ENCODE results near the gene RECQL. TPM values are rescaled to one million over a fixed set of nuclear protein-coding genes. Genes with fewer than 3 reads are reported as not detected.

RECQL gene
- total and polyA plus RNA-seq, 2 of the 4 experiments (the other 2 are of a cell fraction): 29.4 to 67.0 TPM

DNA sequence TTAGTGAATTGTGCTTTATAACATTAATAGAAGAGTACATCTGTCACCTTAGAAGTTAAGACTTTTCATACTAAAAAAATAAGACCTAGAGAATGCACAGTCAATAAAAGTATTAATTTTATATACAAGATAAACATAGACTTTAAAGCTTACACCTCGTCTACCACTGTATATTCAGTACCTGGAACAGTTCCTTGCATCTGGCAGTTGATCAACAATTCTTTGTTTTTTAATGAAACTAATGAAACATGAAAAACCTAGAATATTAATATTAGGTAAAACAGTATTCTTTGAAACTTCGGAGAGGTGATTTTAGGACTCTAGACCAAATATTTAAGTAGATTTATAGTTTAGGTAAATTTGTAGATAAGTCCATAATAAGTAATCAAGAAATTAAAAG, 4.5 kb upstream of the RECQL start:
- in situ Hi-C loops (cut with MboI; ENCODE audit: low sequenced_read_pairs) (loop anchor here (10.0 kb wide), 1 partner anchor 139 kb away; no protein-coding TSS in a partner anchor), dilution Hi-C loops (cut with HindIII; ENCODE audit: low sequenced_read_pairs, unreplicated experiment) (no loop called here), intact Hi-C loops (cut with micrococcal nuclease) (no loop called here)
- H3K9me3 ChIP-seq (ENCODE audit: control insufficient read depth, insufficient read depth, low read length): no peaks in the 10 kb centered on the region
- TF ChIP-seq POLR2A (IDR thresholded peaks at IDR 0.05; ENCODE audit: low read depth, low read length): no peak
- no peak for TF ChIP-seq MAFK (IDR thresholded peaks at IDR 0.05; ENCODE audit: low read depth, low read length)
- TF ChIP-seq MXI1 (IDR thresholded peaks at IDR 0.05; ENCODE audit: borderline replicate concordance, low read depth, low read length): no peak
- no peak for TF ChIP-seq SMC3 (IDR thresholded peaks at IDR 0.05; ENCODE audit: low read depth, low read length)
- no peak for TF ChIP-seq RFX5 (IDR thresholded peaks at IDR 0.05; ENCODE audit: low read depth, low read length)
- no peak for TF ChIP-seq CHD1 (IDR thresholded peaks at IDR 0.05; ENCODE audit: low read depth, low read length)
- no peak for TF ChIP-seq CTCF (conservative IDR thresholded peaks at IDR 0.05; ENCODE audit: low read depth, low read length)
- TF ChIP-seq, protein P1, sequence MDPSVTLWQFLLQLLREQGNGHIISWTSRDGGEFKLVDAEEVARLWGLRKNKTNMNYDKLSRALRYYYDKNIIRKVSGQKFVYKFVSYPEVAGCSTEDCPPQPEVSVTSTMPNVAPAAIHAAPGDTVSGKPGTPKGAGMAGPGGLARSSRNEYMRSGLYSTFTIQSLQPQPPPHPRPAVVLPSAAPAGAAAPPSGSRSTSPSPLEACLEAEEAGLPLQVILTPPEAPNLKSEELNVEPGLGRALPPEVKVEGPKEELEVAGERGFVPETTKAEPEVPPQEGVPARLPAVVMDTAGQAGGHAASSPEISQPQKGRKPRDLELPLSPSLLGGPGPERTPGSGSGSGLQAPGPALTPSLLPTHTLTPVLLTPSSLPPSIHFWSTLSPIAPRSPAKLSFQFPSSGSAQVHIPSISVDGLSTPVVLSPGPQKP (IDR thresholded peaks at IDR 0.05; ENCODE audit: borderline replicate concordance, low read depth, low read length): no peak
- no peak for TF ChIP-seq BHLHE40 (IDR thresholded peaks at IDR 0.05; ENCODE audit: low read depth, low read length)
- TF ChIP-seq NFE2L2 (IDR thresholded peaks at IDR 0.05; ENCODE audit: low read depth, low read length): no peak
- TF ChIP-seq CEBPB (IDR thresholded peaks at IDR 0.05; ENCODE audit: low read depth, low read length): no peak
- no peak for TF ChIP-seq FOS (IDR thresholded peaks at IDR 0.05; ENCODE audit: low read depth, low read length)
- no peak for TF ChIP-seq RAD21 (IDR thresholded peaks at IDR 0.05; ENCODE audit: low read length)
- no peak for TF ChIP-seq RCOR1 (IDR thresholded peaks at IDR 0.05; ENCODE audit: insufficient replicate concordance, low read length)
- no peak for TF ChIP-seq MAZ (IDR thresholded peaks at IDR 0.05; ENCODE audit: borderline replicate concordance, low read depth, low read length)
- TF ChIP-seq, protein P2, sequence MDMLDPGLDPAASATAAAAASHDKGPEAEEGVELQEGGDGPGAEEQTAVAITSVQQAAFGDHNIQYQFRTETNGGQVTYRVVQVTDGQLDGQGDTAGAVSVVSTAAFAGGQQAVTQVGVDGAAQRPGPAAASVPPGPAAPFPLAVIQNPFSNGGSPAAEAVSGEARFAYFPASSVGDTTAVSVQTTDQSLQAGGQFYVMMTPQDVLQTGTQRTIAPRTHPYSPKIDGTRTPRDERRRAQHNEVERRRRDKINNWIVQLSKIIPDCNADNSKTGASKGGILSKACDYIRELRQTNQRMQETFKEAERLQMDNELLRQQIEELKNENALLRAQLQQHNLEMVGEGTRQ (IDR thresholded peaks at IDR 0.05; ENCODE audit: low read depth, low read length): no peak
- DNase-seq (no peak), ATAC-seq (ENCODE audit: low read depth) (no peak)
- ChIA-PET CTCF (no interaction called here), POLR2A (ENCODE audit: unreplicated experiment) (no interaction called here)
- H3K9ac ChIP-seq (ENCODE audit: low read depth, low read length): no peak overlapping the region
- H4K20me1 ChIP-seq (ENCODE audit: insufficient read depth, low read length): peaks cover 15% of the 10 kb centered on the region; the same call in 1 of the 2 replicates
- peaks cover 4% of the 10 kb centered on the region; the same call in 1 of the 2 replicates for H3K9me1 ChIP-seq (ENCODE audit: insufficient read depth, low read length)
- H2BK20ac ChIP-seq (ENCODE audit: low read depth, low read length): no peak overlapping the region
- H3K56ac ChIP-seq (ENCODE audit: extremely low read depth, insufficient read depth, low read length): no peak overlapping the region
- no peak overlapping the region for H3K18ac ChIP-seq (ENCODE audit: low read depth, low read length)
- H4K91ac ChIP-seq (ENCODE audit: insufficient read depth, low read depth, low read length): no peak overlapping the region
- H3K27me3 ChIP-seq (ENCODE audit: control insufficient read depth, insufficient read depth, low read length): no peaks in the 10 kb centered on the region
- peaks cover 2% of the 10 kb centered on the region for H3K36me3 ChIP-seq (ENCODE audit: control insufficient read depth, insufficient read depth, low read length)
- peaks cover 4 to 27% of the 10 kb centered on the region in 2 experiments; a peak in 3 of 4 replicates for H3K79me1 ChIP-seq (ENCODE audit: low read depth in 1 of 2, low read length in 2 of 2)
- BruUV-seq (replicated peaks): no TSS peak
- no peak overlapping the region for H3K4me3 ChIP-seq (ENCODE audit: insufficient read depth, low read depth, low read length)
- H4K5ac ChIP-seq (ENCODE audit: low read depth, low read length): no peak overlapping the region
- H3K4ac ChIP-seq (ENCODE audit: low read depth, low read length): no peak overlapping the region
- no peak overlapping the region for H2AK5ac ChIP-seq (ENCODE audit: low read depth, low read length)
- H3K4me1 ChIP-seq (ENCODE audit: control insufficient read depth, insufficient read depth, low read length): peaks cover 2% of the 10 kb centered on the region; the same call in 1 of the 2 replicates
- no peak overlapping the region for H2BK120ac ChIP-seq (ENCODE audit: low read depth, low read length)
- H3K4me2 ChIP-seq (ENCODE audit: low read depth, low read length): no peak overlapping the region
- no peak overlapping the region for H2AFZ ChIP-seq (replicated peaks; ENCODE audit: low read length, poor library complexity)
- H3K27ac ChIP-seq (ENCODE audit: insufficient read depth, low read length): no peak overlapping the region
- no peak overlapping the region for H2BK15ac ChIP-seq (ENCODE audit: low read depth, low read length)
- H4K8ac ChIP-seq (ENCODE audit: low read depth in 2 of 2, low read length in 2 of 2): no peak overlapping the region
- WGBS, 2 experiments (ENCODE audit: extremely low coverage in 2 of 2, insufficient read length in 1 of 2): no CpG with 5 or more reads among the region's 2 CpGs
- no peak overlapping the region for H3K14ac ChIP-seq (replicated peaks; ENCODE audit: low read depth, low read length)
- H3K23ac ChIP-seq (ENCODE audit: low read depth, low read length): no peak overlapping the region
- no peak overlapping the region for H2BK5ac ChIP-seq (ENCODE audit: low read depth, low read length, poor library complexity, severe bottlenecking)
- no peak overlapping the region for H2AK9ac ChIP-seq (replicated peaks; ENCODE audit: low read depth, low read length, poor library complexity)
